Stimulated activated naive CD4-positive, alpha-beta T cell (primary cell): ENCODE measurements around the gene IRF9.

Source experiments
- DNase-seq, 6 experiments: peaks; one replicate each; lab custom pipeline; 2025; lab: John Stamatoyannopoulos, UW

The IRF9 gene

DNA sequence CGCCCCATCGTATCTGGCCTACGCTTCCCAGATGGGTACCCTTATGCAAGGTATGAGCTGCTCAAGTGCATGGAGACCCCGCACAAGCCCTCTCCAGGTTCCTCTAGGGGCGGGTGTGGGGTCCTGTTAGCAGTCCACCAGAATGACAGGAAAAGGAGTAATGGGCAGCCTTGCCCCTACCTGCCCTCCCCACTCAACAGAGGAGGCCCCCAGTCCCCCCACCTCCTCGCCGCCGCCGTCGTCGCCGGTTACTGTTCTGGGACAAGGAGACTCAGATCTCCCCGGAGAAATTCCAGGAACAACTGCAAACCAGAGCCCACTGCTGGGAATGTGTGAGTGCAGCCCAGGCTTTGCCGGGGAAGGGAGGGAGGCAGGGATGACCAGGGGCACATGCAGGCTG lies 16.8 kb downstream of the IRF9 start:
- DNase-seq, result no peak

GRCh38 chr14:24178399-24179178 lies 17.5 kb downstream of the IRF9 start:
- DNase-seq, result no peak

GRCh38 chr14:24179294-24179960 lies 18.4 kb downstream of the IRF9 start:
- DNase-seq, result no peak

DNA sequence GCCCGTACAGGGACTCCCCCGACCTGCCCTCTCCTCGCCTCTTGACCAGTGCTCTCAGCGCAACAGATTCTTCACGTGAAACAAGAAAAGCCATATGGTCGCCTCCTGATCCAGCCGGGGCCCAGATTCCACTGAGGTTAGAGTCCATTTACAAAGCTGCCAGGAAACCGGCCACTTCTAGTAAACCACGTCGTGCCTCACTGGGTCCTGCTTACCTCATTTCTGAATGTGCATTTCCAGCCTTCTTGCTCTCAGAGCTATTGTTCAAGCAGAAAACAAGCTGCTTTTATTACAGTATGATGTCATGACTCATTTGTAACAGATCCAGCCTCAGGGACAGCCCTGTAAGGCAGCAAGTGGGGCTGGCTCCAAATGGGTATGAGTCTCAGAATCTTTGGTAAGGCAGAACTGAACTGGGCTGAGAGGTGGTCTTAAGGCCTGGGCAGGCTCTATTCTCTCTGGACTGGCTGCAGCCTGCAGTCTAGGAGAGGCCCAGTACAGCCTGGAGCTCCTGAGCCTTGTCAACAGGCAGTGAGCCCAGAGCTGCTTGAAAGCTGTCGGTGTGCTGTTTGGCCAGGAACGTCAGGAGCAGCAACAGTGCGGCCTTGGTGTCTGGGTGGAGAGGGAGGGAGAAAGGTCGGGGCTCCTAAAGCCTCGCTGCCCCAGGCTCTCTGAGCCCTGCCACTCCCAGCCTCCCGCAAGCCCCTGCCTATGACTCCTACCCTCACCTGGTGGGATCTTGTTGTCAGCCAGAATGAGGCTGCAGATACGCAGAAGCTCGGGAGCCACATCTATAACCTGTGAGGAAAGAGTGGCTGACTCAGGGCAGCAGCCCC lies 19.1 kb downstream of the IRF9 start:
- no peak for DNase-seq

GRCh38 chr14:24181371-24182077 lies 20.5 kb downstream of the IRF9 start:
- no peak for DNase-seq

GRCh38 chr14:24182110-24182882 lies 21.2 kb downstream of the IRF9 start:
- DNase-seq, result no peak

DNA sequence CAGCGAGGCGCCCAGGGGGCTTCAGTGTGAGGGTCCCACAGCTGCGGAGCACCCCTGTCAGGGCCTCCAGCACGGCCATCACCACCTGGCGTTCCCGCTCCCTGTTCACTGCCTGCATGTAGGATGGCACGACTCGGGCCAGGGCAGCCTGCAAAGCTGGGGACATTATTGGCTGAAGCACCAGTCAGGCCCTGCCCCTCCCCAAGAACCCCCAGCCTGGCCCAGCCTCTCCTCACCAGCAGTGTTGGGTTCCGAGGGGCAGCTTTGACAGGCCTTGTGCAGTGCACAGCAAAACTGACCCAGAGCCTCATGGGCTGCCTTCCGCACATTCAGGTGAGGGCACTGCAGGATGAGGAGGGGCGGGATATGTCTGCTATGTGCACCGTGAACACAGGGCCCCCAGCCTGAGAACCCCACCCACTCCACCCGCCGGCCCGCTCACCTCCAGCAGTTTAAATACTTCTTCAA lies 22.0 kb downstream of the IRF9 start:
- DNase-seq, result no peak

DNA sequence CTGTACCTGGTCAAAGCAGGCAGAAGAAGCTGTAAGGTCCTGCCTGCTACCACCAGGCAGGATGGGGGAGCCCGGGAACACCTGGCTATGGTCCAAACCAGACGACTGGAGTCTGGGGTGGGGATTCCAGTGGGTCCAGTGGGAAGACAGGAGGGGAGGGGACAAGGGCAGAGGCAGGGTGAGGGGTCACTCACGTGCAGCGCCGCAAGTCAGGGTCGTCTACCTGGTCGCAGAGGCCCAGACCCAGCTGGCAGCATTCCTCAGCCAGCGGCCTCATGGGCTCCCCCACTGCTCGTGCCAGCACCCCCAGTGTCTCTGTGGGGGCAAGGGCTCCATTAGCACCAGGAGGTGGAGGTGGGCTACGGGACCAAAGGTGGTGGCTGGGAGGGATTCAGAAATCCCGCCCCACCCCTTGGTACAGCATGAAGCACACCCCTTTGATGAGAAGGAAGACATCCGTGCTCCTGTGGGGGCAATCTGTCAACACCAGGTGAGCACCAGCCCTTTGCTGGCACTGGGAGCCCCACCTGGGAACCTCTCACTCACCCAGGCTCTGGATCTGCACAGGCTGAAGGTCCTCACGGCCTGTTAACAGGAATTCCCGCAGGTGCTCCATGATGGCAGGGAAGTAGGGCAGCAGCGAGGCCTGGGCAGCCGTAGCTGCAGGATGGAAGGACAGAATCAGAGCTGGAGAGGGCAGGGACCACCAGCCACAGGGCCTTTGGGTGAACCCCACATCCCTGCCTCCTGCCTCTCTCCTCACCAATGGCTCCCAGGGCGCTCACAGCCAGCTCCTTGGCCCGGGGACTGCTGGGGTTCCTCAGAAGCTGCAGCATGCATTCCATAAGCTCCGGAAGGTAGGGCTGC lies 23.3 kb downstream of the IRF9 start:
- no peak for DNase-seq

GRCh38 chr14:24185026-24185425 lies 24.0 kb downstream of the IRF9 start:
- no peak for DNase-seq

DNA sequence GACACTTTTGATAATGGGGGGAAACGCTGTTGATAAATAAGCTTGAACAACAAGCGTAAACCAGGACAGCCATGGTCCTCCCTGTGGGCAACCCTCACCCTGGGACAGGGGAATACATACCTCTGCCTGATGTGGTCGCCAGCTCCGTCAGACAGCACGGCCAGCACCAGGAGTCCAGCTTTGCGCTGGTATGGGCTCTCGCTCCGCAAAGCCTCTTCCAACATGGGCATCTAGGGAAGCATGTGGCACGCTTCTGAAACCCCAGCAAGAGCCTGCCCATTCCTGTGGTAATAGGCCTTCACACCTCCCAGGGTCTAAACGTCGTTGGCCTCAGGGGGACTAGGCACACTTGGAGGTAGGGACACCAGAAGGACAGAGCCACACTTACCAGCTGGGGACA lies 24.7 kb downstream of the IRF9 start:
- DNase-seq, result no peak

DNA sequence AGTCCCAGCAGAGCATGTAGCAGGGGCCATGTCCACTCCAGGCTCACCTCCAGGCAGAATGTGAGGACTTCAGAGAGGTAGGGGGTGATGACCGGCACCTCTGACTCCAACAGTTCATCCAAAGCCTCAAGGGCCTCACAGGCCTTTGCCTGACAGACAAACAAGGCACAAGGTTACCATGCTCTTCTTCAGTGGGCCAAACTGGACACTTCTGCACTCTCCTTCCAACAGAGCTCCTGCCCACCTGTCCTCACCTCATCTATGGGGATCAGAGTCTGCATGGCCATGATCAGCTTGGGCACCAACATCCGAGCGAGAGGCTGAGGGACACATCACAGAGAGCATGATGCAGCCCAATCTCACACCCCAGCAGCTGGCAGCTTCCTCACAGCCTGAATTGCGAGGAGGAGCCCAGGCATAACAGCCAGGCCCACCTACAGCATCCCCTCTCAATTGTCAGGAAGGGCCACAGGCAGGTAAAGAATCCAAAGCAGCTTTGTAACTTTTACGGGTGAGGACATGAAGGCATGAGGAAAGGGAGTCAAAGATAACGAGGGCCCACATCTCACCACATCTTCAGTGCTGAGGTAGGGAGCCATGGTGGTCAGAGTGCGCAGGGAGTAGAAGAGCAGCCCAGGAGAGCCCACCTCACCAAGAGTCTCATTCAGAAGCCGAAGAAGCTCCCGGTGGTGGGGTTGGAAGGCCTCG lies 25.9 kb downstream of the IRF9 start:
- DNase-seq, result no peak

DNA sequence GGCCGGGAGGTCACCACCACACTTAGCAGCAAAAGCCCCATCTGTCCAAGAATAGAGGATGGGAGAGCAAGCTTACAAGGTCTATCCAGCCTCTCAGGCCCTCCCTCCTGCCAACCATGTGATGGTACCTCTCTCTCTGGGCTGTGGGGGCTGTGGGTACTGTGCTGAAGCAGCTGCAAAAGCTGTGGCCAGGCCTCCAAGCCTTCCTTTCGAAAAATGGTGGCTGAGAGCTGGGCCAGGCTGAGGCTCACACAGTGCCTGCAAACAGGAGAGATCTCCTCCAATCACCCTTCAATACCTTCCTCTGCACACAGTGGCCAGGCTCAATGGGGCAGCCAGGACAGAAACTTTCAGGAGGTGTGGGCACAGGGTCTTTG lies 26.5 kb downstream of the IRF9 start:
- DNase-seq, result no peak

DNA sequence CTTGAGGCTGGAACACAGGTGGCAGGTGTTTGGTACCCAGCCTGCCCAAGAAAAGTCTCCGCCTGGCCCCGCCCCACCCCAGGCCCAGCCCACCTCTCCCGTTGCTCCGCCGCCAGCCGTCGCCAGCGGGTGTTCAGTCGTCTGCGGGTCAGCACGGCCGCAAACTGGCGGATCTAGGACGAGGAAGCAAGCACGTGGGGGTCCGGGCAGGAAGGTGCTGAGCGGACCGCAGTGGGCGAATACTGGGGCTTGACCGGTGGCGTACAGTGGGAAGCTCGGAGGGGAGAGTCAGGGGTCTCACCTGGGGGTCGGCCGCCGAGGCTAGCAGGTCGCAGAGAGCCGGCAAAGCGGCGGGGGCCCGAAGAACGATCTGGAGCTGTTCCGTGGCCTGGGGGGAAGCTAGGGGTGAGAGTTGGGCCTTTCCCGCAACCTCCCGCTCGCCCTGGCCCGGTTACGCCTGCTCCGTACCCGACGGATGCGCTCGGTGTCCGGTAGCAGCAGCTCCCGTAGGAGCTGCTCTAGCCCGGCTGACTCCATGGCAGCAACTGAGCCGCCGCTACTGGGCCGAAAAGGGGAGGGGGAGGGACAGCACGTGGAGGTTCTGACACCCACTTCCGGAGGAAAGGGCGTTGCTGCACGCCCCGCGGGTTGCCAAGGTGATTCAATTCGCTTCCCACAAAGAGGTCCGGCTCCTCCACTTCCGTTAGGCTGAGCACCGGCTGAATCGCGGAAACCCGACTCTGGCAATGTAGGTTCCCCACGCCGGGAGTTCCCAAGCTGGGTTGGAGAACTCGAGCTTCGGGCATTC lies 27.4 kb downstream of the IRF9 start, which contains the start of gene IPO4:
Gene IPO4 (minus strand): TSS at position 566 of the 808 bp plus-strand sequence. CDS start 29 bp downstream, at position 537.
- DNase-seq, result peak; percentile 84 to 94 (median 93)

- DNase-seq, result no peak
Measured at GRCh38 chr14:24189059-24189375, 28.0 kb downstream of the IRF9 start.

DNA sequence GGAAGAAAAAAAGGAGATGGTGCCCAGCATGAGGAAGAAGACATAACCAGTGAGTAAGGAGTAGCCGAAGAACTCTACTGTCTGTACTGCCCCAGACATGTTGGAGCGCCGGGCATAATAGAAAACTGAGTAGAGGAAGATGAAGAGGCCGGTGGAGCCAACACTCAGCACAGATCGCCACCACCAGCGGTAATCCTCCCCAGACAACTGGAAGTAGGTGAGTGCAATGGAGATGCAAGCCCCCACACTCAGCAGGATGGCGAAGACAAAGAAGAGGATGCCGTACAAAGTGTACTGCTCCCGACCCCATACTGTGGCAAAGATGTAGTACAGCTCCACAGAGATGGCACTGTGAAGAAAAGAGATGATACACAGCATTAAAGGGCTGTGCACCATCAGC lies 28.4 kb downstream of the IRF9 start:
- no peak for DNase-seq

DNA sequence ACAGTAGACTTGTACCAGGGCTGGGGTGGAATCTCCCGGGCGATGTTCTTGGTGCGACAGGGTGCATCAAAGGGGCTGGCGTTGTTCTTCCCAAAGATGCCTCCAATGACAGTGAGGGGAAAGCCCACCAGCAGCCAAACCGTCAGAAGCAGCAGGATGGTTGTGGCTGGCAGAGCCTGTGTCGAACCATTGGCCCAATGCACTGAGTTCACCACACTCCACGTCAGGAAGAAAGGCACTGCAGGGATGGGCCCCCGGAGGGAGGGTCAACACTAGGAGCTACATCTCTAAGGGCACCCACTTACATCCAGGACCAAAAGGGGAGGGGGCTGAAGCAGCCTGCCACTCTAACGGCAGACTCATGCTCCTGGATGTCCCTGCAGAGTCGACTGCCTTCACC lies 29.4 kb downstream of the IRF9 start:
- DNase-seq, result no peak

DNA sequence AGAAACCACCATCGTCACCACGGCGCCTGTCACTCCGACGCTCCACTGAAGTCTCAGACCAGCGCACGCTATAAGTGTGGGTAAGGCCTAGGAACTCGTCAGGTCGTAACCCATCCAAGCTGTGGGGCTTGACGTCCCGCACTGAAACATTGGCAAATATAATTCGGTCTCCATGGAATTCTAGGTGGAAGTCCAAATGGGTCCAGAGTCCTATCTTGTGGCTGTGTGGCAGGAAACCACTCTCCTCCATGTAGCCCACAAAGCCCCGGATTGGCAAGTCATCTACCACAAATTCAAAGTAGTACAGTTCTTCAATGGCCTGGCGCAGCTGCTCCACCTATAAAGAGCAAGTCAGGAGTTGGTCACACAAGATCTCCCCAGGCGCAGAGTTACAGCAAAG lies 31.9 kb downstream of the IRF9 start:
- DNase-seq, result no peak

GRCh38 chr14:24194186-24194872 lies 33.3 kb downstream of the IRF9 start:
- no peak for DNase-seq
